HEK293T (cell line): ENCODE data around the gene PDK4.
A peak's percentile ranks its signal among the peaks of the same experiment; 100 is the strongest.
"Not testable (repeated sequence)": the region's sequence is repeated elsewhere in the genome, so short reads cannot be mapped to it uniquely, and the experiment has no call there.

ENCODE experiments used
- CTCF ChIA-PET: fragments of 350-600 bp; formaldehyde crosslinking; extraction: SDS; loops from one replicate; lab custom pipeline; 2021; ENCODE audit warnings: antibody characterized with exemption, inconsistent platforms; lab: Yijun Ruan, JAX
- POLR2A ChIA-PET: fragments of 350-600 bp; formaldehyde crosslinking; extraction: SDS; loops from one replicate; lab custom pipeline; 2020; ENCODE audit warnings: antibody characterized with exemption, inconsistent platforms; lab: Yijun Ruan, JAX
- DNase-seq: peaks from one replicate; pipeline ENCODE4 v3.0.0; 2012; ENCODE audit warnings: mixed read lengths; ENCODE audit errors: extremely low spot score
- ARNT ChIP-seq: fragments of 450-650 bp; IDR thresholded peaks from 2 replicates; pipeline ENCODE4 v1.6.1; 2017; ENCODE audit warnings: mild to moderate bottlenecking
- BHLHE40 ChIP-seq: fragments of 450-650 bp; IDR thresholded peaks from 2 replicates; pipeline ENCODE4 v1.6.1; 2016; ENCODE audit warnings: mild to moderate bottlenecking, moderate library complexity, borderline replicate concordance
- CTBP1 ChIP-seq: fragments of 450-650 bp; IDR thresholded peaks from 2 replicates; pipeline ENCODE4 v1.6.1; 2016; ENCODE audit warnings: borderline replicate concordance
- ELF4 ChIP-seq: fragments of 450-650 bp; IDR thresholded peaks from 2 replicates; pipeline ENCODE4 v1.6.1; 2017; ENCODE audit warnings: antibody characterized with exemption
- FOXA1 ChIP-seq: fragments of 450-650 bp; IDR thresholded peaks from 2 replicates; pipeline ENCODE4 v1.6.1; 2016; ENCODE audit warnings: mild to moderate bottlenecking
- FOXK2 ChIP-seq: fragments of 450-650 bp; IDR thresholded peaks from 2 replicates; pipeline ENCODE4 v1.6.1; 2016; ENCODE audit warnings: mild to moderate bottlenecking
- FOXM1 ChIP-seq: fragments of 450-650 bp; IDR thresholded peaks from 2 replicates; pipeline ENCODE4 v1.6.1; 2017; ENCODE audit warnings: mild to moderate bottlenecking, borderline replicate concordance
- HDGF ChIP-seq: fragments of 450-650 bp; IDR thresholded peaks from 2 replicates; pipeline ENCODE4 v1.6.1; 2017; ENCODE audit warnings: antibody characterized with exemption, borderline replicate concordance
- L3MBTL2 ChIP-seq: fragments of 450-650 bp; conservative IDR thresholded peaks from 2 replicates; pipeline ENCODE4 v1.6.1; 2016; ENCODE audit warnings: mild to moderate bottlenecking
- LEF1 ChIP-seq: fragments of 450-650 bp; IDR thresholded peaks from 2 replicates; pipeline ENCODE4 v1.6.1; 2017; ENCODE audit warnings: mild to moderate bottlenecking, borderline replicate concordance
- NFRKB ChIP-seq: fragments of 450-650 bp; IDR thresholded peaks from 2 replicates; pipeline ENCODE4 v1.6.1; 2016; ENCODE audit warnings: mild to moderate bottlenecking, moderate library complexity
- PKNOX1 ChIP-seq: fragments of 450-650 bp; IDR thresholded peaks from 2 replicates; pipeline ENCODE4 v1.6.1; 2016
- SP1 ChIP-seq: fragments of 450-650 bp; IDR thresholded peaks from 2 replicates; pipeline ENCODE4 v1.6.1; 2017
- SUZ12 ChIP-seq: fragments of 450-650 bp; IDR thresholded peaks from 2 replicates; pipeline ENCODE4 v1.6.1; 2016; ENCODE audit warnings: mild to moderate bottlenecking
- TARDBP ChIP-seq: fragments of 450-650 bp; IDR thresholded peaks from 2 replicates; pipeline ENCODE4 v1.6.1; 2016
- ZNF384 ChIP-seq: fragments of 450-650 bp; IDR thresholded peaks from 2 replicates; pipeline ENCODE4 v1.6.1; 2016

The PDK4 gene

GRCh38 chr7:95608359-95609173 lies 12.2 kb upstream of the PDK4 start:
- peak; percentile 55 for DNase-seq
- POLR2A ChIA-PET, result no interaction called here
- TF ChIP-seq SP1 (no peak), SUZ12 (no peak), NFRKB (no peak), FOXA1 (no peak), ARNT (no peak), L3MBTL2 (no peak)
- CTCF ChIA-PET, result interaction anchor here (0.7 kb wide), 1 partner anchor 28 kb away, joined by 3 read pairs; no protein-coding TSS in a partner anchor

- TF ChIP-seq HDGF (no peak), LEF1 (no peak), FOXK2 (no peak), FOXM1 (no peak), BHLHE40 (no peak), ZNF384 (no peak), TARDBP (no peak), ELF4 (no peak)
- POLR2A ChIA-PET, result no interaction called here
- CTCF ChIA-PET, result no interaction called here
- DNase-seq, result no peak
Observed at GRCh38 chr7:95607561-95607960, 11.2 kb upstream of the PDK4 start.

GRCh38 chr7:95605275-95605674 lies 9.0 kb upstream of the PDK4 start:
- ChIA-PET POLR2A (no interaction called here), CTCF (no interaction called here)
- DNase-seq, result no peak
- TF ChIP-seq TARDBP (no peak), SUZ12 (no peak), HDGF (no peak), FOXK2 (no peak), ELF4 (no peak), LEF1 (no peak)

GRCh38 chr7:95604811-95605210 lies 8.5 kb upstream of the PDK4 start:
- CTCF ChIA-PET, POLR2A ChIA-PET, DNase-seq: not testable (repeated sequence)

GRCh38 chr7:95604397-95604796 lies 8.1 kb upstream of the PDK4 start:
- POLR2A ChIA-PET, DNase-seq, CTCF ChIA-PET: not testable (repeated sequence)

- DNase-seq, result no peak
- ChIA-PET POLR2A (no interaction called here), CTCF (no interaction called here)
- TF ChIP-seq SUZ12 (no peak), ARNT (no peak), NFRKB (no peak), TARDBP (no peak), LEF1 (no peak)
Observed at GRCh38 chr7:95602421-95602820, 6.1 kb upstream of the PDK4 start.

- no peak for DNase-seq
- CTCF ChIA-PET, result no interaction called here
- no peak for TF ChIP-seq SUZ12
- TF ChIP-seq ELF4, result no peak
- TF ChIP-seq FOXK2, result no peak
- no peak for TF ChIP-seq NFRKB
- POLR2A ChIA-PET, result no interaction called here
Observed at GRCh38 chr7:95601316-95601715, 5.0 kb upstream of the PDK4 start.

GRCh38 chr7:95599069-95599468 lies 2.8 kb upstream of the PDK4 start:
- no peak for DNase-seq
- ChIA-PET CTCF (interaction anchor here (1.0 kb wide), 1 partner anchor 42 kb away, joined by 3 read pairs; no protein-coding TSS in a partner anchor), POLR2A (no interaction called here)
- TF ChIP-seq ELF4, result no peak
- no peak for TF ChIP-seq SUZ12

GRCh38 chr7:95598511-95598910 lies 2.2 kb upstream of the PDK4 start:
- DNase-seq, result no peak
- ChIA-PET CTCF (no interaction called here), POLR2A (no interaction called here)
- TF ChIP-seq SP1 (no peak), L3MBTL2 (no peak), FOXK2 (no peak), NFRKB (no peak), CTBP1 (no peak), LEF1 (no peak), HDGF (no peak), SUZ12 (no peak), FOXM1 (no peak), ARNT (no peak), ZNF384 (no peak), TARDBP (no peak), FOXA1 (no peak), ELF4 (no peak), BHLHE40 (no peak), PKNOX1 (no peak)
